H1 (cell line): ENCODE results near the gene LCN6. TPM values are rescaled to one million over a fixed set of nuclear protein-coding genes. Genes with fewer than 3 reads are reported as not detected.

Experiments
- CTCF ChIA-PET: fragments of 300-600 bp; sonication (Branson Sonifier 250); formaldehyde crosslinking; loops from one replicate; lab custom pipeline; 2021; ENCODE audit not compliant: partially characterized antibody; lab: Charles Lee
- POLR2A ChIA-PET: fragments of 300-600 bp; sonication (Branson Sonifier 250); formaldehyde crosslinking; loops from one replicate; lab custom pipeline; 2021; ENCODE audit warnings: inconsistent platforms; ENCODE audit not compliant: partially characterized antibody; lab: Charles Lee
- DNase-seq, 2 experiments: peaks; one replicate each; pipeline versions ENCODE4 v3.0.0 to v3.0.0-alpha.2; 2010 to 2022; ENCODE audit warnings: low spot score in 2 of 2, low read depth in 1 of 2, mixed read lengths in 1 of 2
- FAIRE-seq: peaks from 2 replicates; lab custom pipeline; 2011; peaks lifted over from hg19 to GRCh38; lab: Jason Lieb, UNC
- H2AFZ ChIP-seq: 2 replicates; pipeline ENCODE4 v1.8.1; 2012; ENCODE audit warnings: low read length, inconsistent platforms
- H2AK5ac ChIP-seq: 2 replicates; pipeline ENCODE4 v1.6.1; 2013; ENCODE audit warnings: low read depth, low read length
- H2BK120ac ChIP-seq: replicated peaks from 2 replicates; pipeline ENCODE3; 2013; ENCODE audit warnings: low read depth, low read length, inconsistent platforms
- H2BK12ac ChIP-seq: 2 replicates; pipeline ENCODE4 v1.6.1; 2013; ENCODE audit warnings: low read depth, low read length
- H2BK15ac ChIP-seq: 2 replicates; pipeline ENCODE4 v1.6.1; 2013; ENCODE audit warnings: low read length
- H2BK20ac ChIP-seq: 2 replicates; pipeline ENCODE4 v1.6.1; 2013; ENCODE audit warnings: low read length
- H2BK5ac ChIP-seq: 2 replicates; pipeline ENCODE4 v1.6.1; 2013; ENCODE audit warnings: low read depth, low read length
- H3K14ac ChIP-seq: 2 replicates; pipeline ENCODE4 v1.6.1; 2013; ENCODE audit warnings: inconsistent platforms; ENCODE audit not compliant: insufficient read length
- H3K18ac ChIP-seq: 2 replicates; pipeline ENCODE4 v1.6.1; 2013; ENCODE audit warnings: low read length; ENCODE audit errors: extremely low read depth
- H3K23ac ChIP-seq: 2 replicates; pipeline ENCODE4 v1.6.1; 2013; ENCODE audit warnings: inconsistent platforms; ENCODE audit not compliant: insufficient read length
- H3K23me2 ChIP-seq: 2 replicates; pipeline ENCODE4 v1.6.1; 2013; ENCODE audit warnings: low read depth, low read length
- H3K27ac ChIP-seq: 2 replicates; pipeline ENCODE4 v1.6.1; 2011; ENCODE audit warnings: low read depth, low read length, inconsistent platforms
- H3K27me3 ChIP-seq, 4 experiments: replicated peaks in 1 of 4; 1 replicate in 1 of 4; 2 replicates in 3 of 4; pipeline versions ENCODE4 v1.6.1 to v1.8.1; 2011 to 2013; ENCODE audit warnings: low read length in 3 of 4, mild to moderate bottlenecking in 3 of 4, inconsistent platforms in 2 of 4, mixed read lengths in 2 of 4, moderate library complexity in 1 of 4; ENCODE audit not compliant: control insufficient read depth in 3 of 4, insufficient read depth in 3 of 4; ENCODE audit errors: extremely low read depth in 1 of 4
- H3K36me3 ChIP-seq, 4 experiments: 2 replicates each; pipeline versions ENCODE4 v1.6.1 to v1.8.1; 2011 to 2013; ENCODE audit warnings: mild to moderate bottlenecking in 4 of 4, low read length in 3 of 4, moderate library complexity in 2 of 4, control low read depth in 1 of 4, inconsistent platforms in 1 of 4; ENCODE audit not compliant: insufficient read depth in 4 of 4, control insufficient read depth in 2 of 4
- H3K4ac ChIP-seq: replicated peaks from 2 replicates; pipeline ENCODE3; 2013; ENCODE audit warnings: low read length, low read depth, mixed read lengths, inconsistent platforms; ENCODE audit not compliant: insufficient read length
- H3K4me1 ChIP-seq, 4 experiments: replicated peaks in 1 of 4; 1 replicate in 1 of 4; 2 replicates in 3 of 4; pipeline versions ENCODE4 v1.6.1 to v1.8.1; 2011 to 2013; ENCODE audit warnings: low read length in 3 of 4, inconsistent platforms in 2 of 4, mixed read lengths in 1 of 4; ENCODE audit not compliant: insufficient read depth in 4 of 4, control insufficient read depth in 3 of 4
- H3K4me2 ChIP-seq, 2 experiments: 2 replicates each; pipeline versions ENCODE4 v1.6.1 to v1.8.1; 2011 to 2013; ENCODE audit warnings: low read depth in 2 of 2, low read length in 2 of 2, control low read depth in 1 of 2, inconsistent platforms in 1 of 2, mild to moderate bottlenecking in 1 of 2; ENCODE audit not compliant: insufficient read depth in 1 of 2
- H3K4me3 ChIP-seq, 4 experiments: fragments of 200-600, 300-600 bp in 1 of 4; sonication (generic), shearing (Covaris generic), sonication (Bioruptor Twin) in 1 of 4; 2 replicates each; pipeline versions ENCODE4 v1.5.1 to v1.8.1; 2011 to 2016; ENCODE audit warnings: low read length in 4 of 4, low read depth in 3 of 4, control low read depth in 2 of 4, inconsistent platforms in 2 of 4, mild to moderate bottlenecking in 2 of 4, mixed read lengths in 1 of 4, moderate library complexity in 1 of 4; ENCODE audit not compliant: insufficient read depth in 2 of 4; ENCODE audit errors: extremely low read depth in 1 of 4
- H3K56ac ChIP-seq: replicated peaks from 2 replicates; pipeline ENCODE3; 2013; ENCODE audit warnings: low read depth, mild to moderate bottlenecking, mixed read lengths, low read length, inconsistent platforms; ENCODE audit not compliant: insufficient read length
- H3K79me1 ChIP-seq: 2 replicates; pipeline ENCODE4 v1.6.1; 2013; ENCODE audit warnings: low read depth, low read length, control low read depth
- H3K79me2 ChIP-seq, 2 experiments: 2 replicates each; pipeline versions ENCODE4 v1.6.1 to v1.8.1; 2012 to 2013; ENCODE audit warnings: low read length in 2 of 2, mild to moderate bottlenecking in 2 of 2, inconsistent platforms in 1 of 2; ENCODE audit not compliant: insufficient read depth in 2 of 2, control insufficient read depth in 1 of 2
- H3K9ac ChIP-seq, 4 experiments: replicated peaks in 1 of 4; 1 replicate in 1 of 4; 2 replicates in 3 of 4; pipeline versions ENCODE4 v1.6.1 to v1.8.1; 2011 to 2013; ENCODE audit warnings: low read depth in 3 of 4, low read length in 3 of 4, control low read depth in 2 of 4, mild to moderate bottlenecking in 2 of 4, moderate library complexity in 2 of 4, inconsistent platforms in 1 of 4; ENCODE audit errors: extremely low read depth in 1 of 4
- H3K9me3 ChIP-seq, 2 experiments: 2 replicates each; pipeline versions ENCODE4 v1.6.1 to v1.8.1; 2012 to 2013; ENCODE audit warnings: mild to moderate bottlenecking in 2 of 2, moderate library complexity in 2 of 2, control low read depth in 1 of 2, inconsistent platforms in 1 of 2, low read depth in 1 of 2, low read length in 1 of 2, mixed read lengths in 1 of 2; ENCODE audit not compliant: insufficient read depth in 2 of 2
- H4K20me1 ChIP-seq, 2 experiments: replicated peaks in 1 of 2; 2 replicates each; pipeline versions ENCODE3 to v1.8.1; 2011 to 2013; ENCODE audit warnings: inconsistent platforms in 2 of 2, low read length in 2 of 2, mild to moderate bottlenecking in 1 of 2; ENCODE audit not compliant: insufficient read depth in 2 of 2, control insufficient read depth in 1 of 2
- H4K5ac ChIP-seq: 2 replicates; pipeline ENCODE4 v1.6.1; 2013; ENCODE audit warnings: low read length, low read depth, mixed read lengths, inconsistent platforms; ENCODE audit not compliant: insufficient read length
- H4K8ac ChIP-seq: 2 replicates; pipeline ENCODE4 v1.8.0; 2013; ENCODE audit warnings: mild to moderate bottlenecking, moderate library complexity, low read length, inconsistent platforms; ENCODE audit not compliant: insufficient read depth; ENCODE audit errors: extremely low read depth
- H4K91ac ChIP-seq: replicated peaks from 2 replicates; pipeline ENCODE3; 2013; ENCODE audit warnings: low read length, mixed read lengths, inconsistent platforms; ENCODE audit not compliant: insufficient read length
- BCL11A ChIP-seq, 2 experiments: IDR thresholded peaks; one replicate each; pipeline ENCODE4 v1.6.1; 2011; ENCODE audit warnings: low read depth in 2 of 2, low read length in 2 of 2, mild to moderate bottlenecking in 2 of 2
- CBX5 ChIP-seq: fragments of 300-800, 300-1000 bp; sonication (generic); IDR thresholded peaks from 2 replicates; pipeline ENCODE4 v1.7.1; 2016; ENCODE audit warnings: antibody characterized with exemption, low read length, low read depth
- EP300 ChIP-seq, 2 experiments: IDR thresholded peaks; 1 replicate in 1 of 2; 2 replicates in 1 of 2; pipeline ENCODE4 v1.6.1; 2011 to 2012; ENCODE audit warnings: low read depth in 2 of 2, low read length in 2 of 2, mild to moderate bottlenecking in 2 of 2, borderline replicate concordance in 1 of 2, inconsistent platforms in 1 of 2, moderate library complexity in 1 of 2
- JUN ChIP-seq: IDR thresholded peaks from 2 replicates; pipeline ENCODE4 v1.6.1; 2011; ENCODE audit warnings: low read depth, mild to moderate bottlenecking, improper control_type of control experiment, low read length
- MAFK ChIP-seq: IDR thresholded peaks from 2 replicates; pipeline ENCODE4 v1.6.1; 2012; ENCODE audit warnings: low read depth, mild to moderate bottlenecking, improper control_type of control experiment, low read length
- POU5F1 ChIP-seq: IDR thresholded peaks from 2 replicates; pipeline ENCODE4 v1.6.1; 2011; ENCODE audit warnings: low read depth, mild to moderate bottlenecking, low read length, moderate library complexity
- RAD21 ChIP-seq, 2 experiments: IDR thresholded peaks in 1 of 2; conservative IDR thresholded peaks in 1 of 2; 2 replicates each; pipeline ENCODE4 v1.6.1; 2011; ENCODE audit warnings: low read depth in 2 of 2, low read length in 2 of 2, improper control_type of control experiment in 1 of 2, inconsistent platforms in 1 of 2, mild to moderate bottlenecking in 1 of 2, moderate library complexity in 1 of 2
- ZNF274 ChIP-seq: IDR thresholded peaks from 2 replicates; pipeline ENCODE4 v1.7.0; 2012; ENCODE audit warnings: low read length, borderline replicate concordance; ENCODE audit errors: extremely low read depth
- WGBS, 2 experiments: shearing (Covaris generic) in 1 of 2; methylation state at CpG; one replicate each; pipeline versions ENCODE4 v1.1.6 to v1.1.7; 2013 to 2015; ENCODE audit warnings: low lambda C conversion rate in 2 of 2, mixed read lengths in 2 of 2, inconsistent platforms in 1 of 2, low coverage in 1 of 2, missing lambda C conversion rate in 1 of 2; ENCODE audit not compliant: insufficient replicate concordance in 2 of 2, insufficient coverage in 1 of 2, insufficient read length in 1 of 2; ENCODE audit errors: extremely low coverage in 1 of 2, missing lambda C conversion rate in 1 of 2; 5-methylcytosine and 5-hydroxymethylcytosine counted together
- polyA plus RNA-seq, 7 experiments: library from polyadenylated mRNA; depleted of rRNA in 3 of 7; stranded (reverse) in 5 of 7; unstranded in 2 of 7; fragments of >200 nt in 5 of 7; fragments of 200-250 nt in 2 of 7; gene quantifications; 1 replicate in 5 of 7; 2 replicates in 1 of 7; 4 replicates in 1 of 7; pipeline versions ENCODE4 v1.2.1 to v1.2.3, GENCODE V29; 2011 to 2013; ENCODE audit warnings: missing spikeins in 2 of 7, mixed read lengths in 2 of 7
- total RNA-seq: library from RNA; stranded (reverse); fragmentation: NEBNext Ultra II Directional; extraction: Animal tissue kit (Norgen Biotek cat#: 25700); gene quantifications from 2 replicates; pipeline ENCODE4 v1.2.1, GENCODE V29; 2021
- TF ChIP-seq, protein P1 (sequence below): IDR thresholded peaks from 2 replicates; pipeline ENCODE4 v1.6.1; 2012; ENCODE audit warnings: inconsistent platforms
- TF ChIP-seq, protein P2 (sequence below): IDR thresholded peaks from 2 replicates; pipeline ENCODE4 v1.6.1; 2011; ENCODE audit warnings: low read depth, mild to moderate bottlenecking, low read length; ENCODE audit not compliant: insufficient read depth

Gene LCN6
- total and polyA plus RNA-seq, 2 of the 8 experiments (the other 6 are each of a cell fraction or from before 2014, with no cell fraction given), result not detected

DNA sequence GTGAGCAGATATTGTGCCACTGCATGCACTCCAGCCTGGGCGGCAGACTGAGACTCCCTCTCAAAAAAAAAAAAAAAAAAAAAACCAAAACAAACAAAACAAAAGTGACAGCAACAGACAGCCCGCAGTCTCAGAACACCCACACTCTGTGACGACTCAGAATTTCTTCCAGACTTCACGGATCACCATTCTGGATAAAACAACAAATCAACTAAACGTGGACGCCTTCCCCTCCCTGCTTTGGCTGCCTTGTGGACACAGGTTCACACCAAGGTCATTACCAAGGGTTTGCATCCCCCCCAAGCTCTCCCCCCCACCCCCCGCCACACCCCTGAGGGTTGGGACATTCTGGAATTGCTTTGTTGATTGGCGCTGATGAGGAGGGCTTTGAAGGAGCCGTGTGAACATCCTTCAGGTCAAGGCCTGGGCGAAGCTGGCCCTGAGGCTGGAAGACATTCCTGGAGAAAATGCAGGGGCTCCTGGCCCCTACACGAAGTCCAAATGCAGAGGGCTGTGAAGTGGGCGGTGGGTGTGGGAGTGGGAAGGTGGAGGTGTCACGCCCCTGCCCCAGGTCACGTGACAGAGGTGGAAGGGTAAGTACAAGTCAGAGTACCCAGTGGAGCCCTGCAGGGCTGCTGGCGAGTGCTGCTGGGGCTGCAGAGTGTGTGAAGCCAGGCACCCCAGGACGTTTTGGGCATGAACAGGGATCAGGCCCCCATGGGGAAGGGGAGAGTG, 15.7 kb downstream of the LCN6 start:
- H2BK15ac ChIP-seq, result no peak overlapping the region
- FAIRE-seq, result no peak
- peaks cover 0 to 9% (median 5%) of the 10 kb centered on the region in 4 experiments; a peak in 5 of 7 replicates for H3K27me3 ChIP-seq
- no peak overlapping the region for H2AK5ac ChIP-seq
- H2BK120ac ChIP-seq, result no peak overlapping the region
- H2BK5ac ChIP-seq, result no peak overlapping the region
- H4K8ac ChIP-seq, result no peak overlapping the region
- H3K4ac ChIP-seq, result no peak overlapping the region
- POLR2A ChIA-PET, result interaction anchor here (1.2 to 14.1 kb wide), 4 partner anchors 9 to 25 kb away, joined by 4 to 223 read pairs (median 72); partner anchors contain the start of genes DIPK1B, LCN10, LCN6 and LCN8
- H3K23me2 ChIP-seq, result peaks cover 6% of the 10 kb centered on the region; the same call in 1 of the 2 replicates
- WGBS, 2 experiments, result 71% methylated on average over 13 of the region's 16 CpGs; no CpG with 5 or more reads in 1 of the 2 experiments
- no peak overlapping the region for H3K4me3 ChIP-seq
- CTCF ChIA-PET, result interaction anchor here (1.0 kb wide), 1 partner anchor 25 kb away, joined by 6 read pairs; the partner anchor contains the start of gene LCN8
- peaks cover 0 to 3% of the 10 kb centered on the region in 2 experiments for H4K20me1 ChIP-seq
- no peaks in the 10 kb centered on the region for H3K9me3 ChIP-seq
- peaks cover 5% of the 10 kb centered on the region; the same call in 1 of the 2 replicates for H3K79me1 ChIP-seq
- no peak overlapping the region for H3K9ac ChIP-seq
- no peak overlapping the region for H2AFZ ChIP-seq
- no peak overlapping the region for H3K4me2 ChIP-seq
- no peak overlapping the region for H3K18ac ChIP-seq
- no peak overlapping the region for H3K14ac ChIP-seq
- H3K27ac ChIP-seq, result no peak overlapping the region
- no peaks in the 10 kb centered on the region for H3K36me3 ChIP-seq
- no peak for DNase-seq
- no peak overlapping the region for H4K5ac ChIP-seq
- peaks cover 3 to 13% of the 10 kb centered on the region in 2 experiments for H3K79me2 ChIP-seq
- H3K4me1 ChIP-seq, result peaks cover 0 to 3% (median 0%) of the 10 kb centered on the region in 4 experiments; a peak in 5 of 7 replicates
- H4K91ac ChIP-seq, result no peak overlapping the region
- H3K56ac ChIP-seq, result no peak overlapping the region
- no peak overlapping the region for H2BK20ac ChIP-seq
- H3K23ac ChIP-seq, result no peak overlapping the region
- no peak overlapping the region for H2BK12ac ChIP-seq
- TF ChIP-seq JUN, result no peak
- TF ChIP-seq CBX5, result no peak
- TF ChIP-seq POU5F1, result no peak
- TF ChIP-seq, protein P1, sequence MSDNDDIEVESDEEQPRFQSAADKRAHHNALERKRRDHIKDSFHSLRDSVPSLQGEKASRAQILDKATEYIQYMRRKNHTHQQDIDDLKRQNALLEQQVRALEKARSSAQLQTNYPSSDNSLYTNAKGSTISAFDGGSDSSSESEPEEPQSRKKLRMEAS, result no peak
- TF ChIP-seq, protein P2, sequence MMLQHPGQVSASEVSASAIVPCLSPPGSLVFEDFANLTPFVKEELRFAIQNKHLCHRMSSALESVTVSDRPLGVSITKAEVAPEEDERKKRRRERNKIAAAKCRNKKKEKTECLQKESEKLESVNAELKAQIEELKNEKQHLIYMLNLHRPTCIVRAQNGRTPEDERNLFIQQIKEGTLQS, result no peak
- no peak for TF ChIP-seq BCL11A (IDR thresholded peaks at IDR 0.05; ENCODE audit: low read depth in 2 of 2, low read length in 2 of 2)
- no peak for TF ChIP-seq MAFK
- TF ChIP-seq ZNF274, result no peak
- TF ChIP-seq EP300 (IDR thresholded peaks at IDR 0.05; ENCODE audit: borderline replicate concordance in 1 of 2, low read depth in 2 of 2, low read length in 2 of 2), result no peak
- TF ChIP-seq RAD21 (IDR thresholded peaks at IDR 0.05 in 1 of 2, conservative IDR thresholded peaks at IDR 0.05 in 1 of 2; ENCODE audit: low read depth in 2 of 2, low read length in 2 of 2), result no peak
